H9 (cell line): ENCODE results near the gene ILDR1. TPM values are rescaled to one million over a fixed set of nuclear protein-coding genes. Genes with fewer than 3 reads are reported as not detected.

ENCODE experiments used
- DNase-seq: peaks from one replicate; pipeline ENCODE4 v3.0.0-alpha.2; 2017
- H2AFZ ChIP-seq: one replicate; pipeline ENCODE4 v1.6.1; 2013; ENCODE audit warnings: mild to moderate bottlenecking, low read length, control low read depth, moderate library complexity
- H2AK5ac ChIP-seq: 2 replicates; pipeline ENCODE4 v1.6.1; 2013; ENCODE audit warnings: low read length, control low read depth, mixed read lengths; ENCODE audit not compliant: insufficient read length
- H2BK120ac ChIP-seq: one replicate; pipeline ENCODE4 v1.6.1; 2013; ENCODE audit warnings: low read depth, mild to moderate bottlenecking, low read length, control low read depth, inconsistent platforms; ENCODE audit not compliant: poor library complexity, severe bottlenecking
- H2BK12ac ChIP-seq: 2 replicates; pipeline ENCODE4 v1.6.1; 2013; ENCODE audit warnings: low read length, control low read depth, mixed read lengths, low read depth; ENCODE audit not compliant: insufficient read length
- H2BK15ac ChIP-seq: 2 replicates; pipeline ENCODE4 v1.6.1; 2013; ENCODE audit warnings: low read depth, low read length, control low read depth
- H2BK20ac ChIP-seq: one replicate; pipeline ENCODE4 v1.6.1; 2013; ENCODE audit warnings: low read depth, mild to moderate bottlenecking, low read length, control low read depth, inconsistent platforms; ENCODE audit not compliant: poor library complexity, severe bottlenecking
- H2BK5ac ChIP-seq: 2 replicates; pipeline ENCODE4 v1.6.1; 2013; ENCODE audit warnings: low read length, control low read depth, mixed read lengths; ENCODE audit not compliant: insufficient read length
- H3K14ac ChIP-seq: 2 replicates; pipeline ENCODE4 v1.6.1; 2013; ENCODE audit warnings: low read length, control low read depth; ENCODE audit not compliant: insufficient read depth
- H3K18ac ChIP-seq: 2 replicates; pipeline ENCODE4 v1.6.1; 2013; ENCODE audit warnings: low read depth, mild to moderate bottlenecking, mixed read lengths, low read length, control low read depth; ENCODE audit not compliant: insufficient read length
- H3K23ac ChIP-seq: 2 replicates; pipeline ENCODE4 v1.6.1; 2013; ENCODE audit warnings: low read length, control low read depth, mixed read lengths, low read depth; ENCODE audit not compliant: insufficient read length
- H3K23me2 ChIP-seq: 2 replicates; pipeline ENCODE4 v1.6.1; 2013; ENCODE audit warnings: low read depth, mild to moderate bottlenecking, mixed read lengths, low read length, control low read depth; ENCODE audit not compliant: insufficient read length, poor library complexity, severe bottlenecking
- H3K27ac ChIP-seq: 2 replicates; pipeline ENCODE4 v1.5.1; 2013; ENCODE audit warnings: low read length, control low read depth, mixed read lengths, low read depth; ENCODE audit not compliant: insufficient read length
- H3K27me3 ChIP-seq: 2 replicates; pipeline ENCODE4 v1.6.1; 2013; ENCODE audit warnings: low read length, control low read depth, inconsistent platforms; ENCODE audit not compliant: insufficient read depth
- H3K4ac ChIP-seq: 2 replicates; pipeline ENCODE4 v1.6.1; 2013; ENCODE audit warnings: low read depth, mild to moderate bottlenecking, control low read depth, inconsistent platforms, low read length, moderate library complexity
- H3K4me1 ChIP-seq: 2 replicates; pipeline ENCODE4 v1.6.1; 2013; ENCODE audit warnings: low read length, control low read depth, inconsistent platforms; ENCODE audit not compliant: insufficient read depth
- H3K4me2 ChIP-seq: 2 replicates; pipeline ENCODE4 v1.6.1; 2013; ENCODE audit warnings: low read length, control low read depth, mixed read lengths; ENCODE audit not compliant: insufficient read length, insufficient read depth
- H3K56ac ChIP-seq: 2 replicates; pipeline ENCODE4 v1.6.1; 2013; ENCODE audit warnings: low read depth, mild to moderate bottlenecking, mixed read lengths, low read length, control low read depth; ENCODE audit not compliant: insufficient read length
- H3K79me1 ChIP-seq: 2 replicates; pipeline ENCODE4 v1.6.1; 2013; ENCODE audit warnings: low read depth, mild to moderate bottlenecking, moderate library complexity, low read length, control low read depth, inconsistent platforms; ENCODE audit not compliant: insufficient read depth, poor library complexity, severe bottlenecking
- H3K79me2 ChIP-seq: 2 replicates; pipeline ENCODE4 v1.6.1; 2013; ENCODE audit warnings: low read length, control low read depth, inconsistent platforms; ENCODE audit not compliant: insufficient read depth
- H3K9ac ChIP-seq: 2 replicates; pipeline ENCODE4 v1.6.1; 2013; ENCODE audit warnings: low read length, control low read depth, mixed read lengths; ENCODE audit not compliant: insufficient read length; ENCODE audit errors: extremely low read depth
- H3K9me3 ChIP-seq: one replicate; pipeline ENCODE4 v1.6.1; 2013; ENCODE audit warnings: low read depth, low read length, inconsistent platforms; ENCODE audit not compliant: control insufficient read depth
- H3T11ph ChIP-seq: one replicate; pipeline ENCODE4 v1.6.1; 2013; ENCODE audit warnings: mild to moderate bottlenecking, low read length, control low read depth, inconsistent platforms
- H4K20me1 ChIP-seq: one replicate; pipeline ENCODE4 v1.6.1; 2013; ENCODE audit not compliant: control insufficient read depth, insufficient read length, insufficient read depth
- H4K5ac ChIP-seq: 2 replicates; pipeline ENCODE4 v1.6.1; 2013; ENCODE audit warnings: low read depth, mild to moderate bottlenecking, mixed read lengths, low read length, control low read depth; ENCODE audit not compliant: insufficient read length
- H4K8ac ChIP-seq: replicated peaks from 2 replicates; pipeline ENCODE4 v1.6.1; 2013; ENCODE audit warnings: low read length, control low read depth, mixed read lengths, low read depth; ENCODE audit not compliant: insufficient read length
- H4K91ac ChIP-seq: 2 replicates; pipeline ENCODE4 v1.6.1; 2013; ENCODE audit warnings: low read depth, mild to moderate bottlenecking, moderate library complexity, mixed read lengths, low read length, control low read depth; ENCODE audit not compliant: insufficient read length
- H3K27ac Mint-ChIP-seq, 3 experiments: 2 replicates in 2 of 3; 3 replicates in 1 of 3; pipeline ENCODE4 v1.8.0; 2020 to 2021; ENCODE audit warnings: mixed read lengths in 3 of 3, mild to moderate bottlenecking in 1 of 3, moderate library complexity in 1 of 3
- H3K27me3 Mint-ChIP-seq: 2 replicates; pipeline ENCODE4 v1.8.0; 2021; ENCODE audit warnings: low read depth, mild to moderate bottlenecking, moderate library complexity, mixed read lengths
- H3K36me3 Mint-ChIP-seq, 3 experiments: 2 replicates in 2 of 3; 3 replicates in 1 of 3; pipeline ENCODE4 v1.8.0; 2020 to 2021; ENCODE audit warnings: low read depth in 3 of 3, mixed read lengths in 3 of 3; ENCODE audit not compliant: insufficient read depth in 1 of 3
- H3K4me1 Mint-ChIP-seq, 2 experiments: 2 replicates each; pipeline ENCODE4 v1.8.0; 2020; ENCODE audit warnings: mixed read lengths in 2 of 2
- H3K4me3 Mint-ChIP-seq, 2 experiments: 2 replicates in 1 of 2; 3 replicates in 1 of 2; pipeline ENCODE4 v1.8.0; 2020 to 2021; ENCODE audit warnings: mild to moderate bottlenecking in 2 of 2, mixed read lengths in 2 of 2, moderate library complexity in 1 of 2
- H3K9me3 Mint-ChIP-seq, 2 experiments: 2 replicates in 1 of 2; 3 replicates in 1 of 2; pipeline ENCODE4 v1.8.0; 2020; ENCODE audit warnings: mild to moderate bottlenecking in 2 of 2, mixed read lengths in 2 of 2, moderate library complexity in 1 of 2
- WGBS: extraction: QIAGEN DNeasy Blood & Tissue Kit; methylation state at CpG from one replicate; pipeline ENCODE4 v1.1.7; 2013; ENCODE audit warnings: missing lambda C conversion rate, low lambda C conversion rate, mixed read lengths; ENCODE audit not compliant: insufficient read length; ENCODE audit errors: extremely low coverage; 5-methylcytosine and 5-hydroxymethylcytosine counted together
- total RNA-seq: library from RNA; stranded (reverse); gene quantifications from 2 replicates; pipeline ENCODE4 v1.2.1, GENCODE V29; 2021
- TF ChIP-seq, protein P1 (sequence below): fragments of 200-600 bp; sonication (generic); conservative IDR thresholded peaks from 3 replicates; pipeline ENCODE4 v1.8.0; 2021; ENCODE audit warnings: antibody characterized with exemption, mild to moderate bottlenecking

ILDR1 gene
- total RNA-seq, 1 experiment from 2014 or later: 0.68 TPM

DNA sequence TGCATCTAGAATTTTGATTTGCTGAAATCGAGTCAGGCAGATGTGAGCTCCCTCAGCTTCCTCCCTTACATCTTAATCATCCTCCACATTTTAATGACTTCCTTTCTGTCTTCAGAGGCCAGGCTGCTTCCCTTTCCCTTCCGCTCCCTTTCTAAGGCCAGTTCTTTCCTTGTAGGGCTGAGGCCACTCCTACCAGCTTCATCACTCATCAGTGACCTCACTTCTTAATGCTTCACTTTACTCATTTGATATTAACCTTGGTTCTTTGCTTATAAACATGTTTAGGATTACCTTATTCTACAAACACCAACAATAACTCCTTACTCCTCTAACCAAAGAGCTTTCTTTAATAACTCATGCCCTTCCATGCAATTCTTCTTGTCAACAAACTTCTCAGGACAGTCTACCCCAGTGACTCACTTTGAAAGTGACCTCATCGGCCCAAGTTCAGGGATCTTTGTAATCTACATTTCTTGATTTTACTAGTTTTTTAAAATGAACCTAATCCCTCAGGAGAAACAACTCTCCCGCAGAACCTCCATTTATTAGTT, 23.9 kb downstream of the ILDR1 start:
- H3K4me3 Mint-ChIP-seq: no peak overlapping the region
- no peak overlapping the region for H3K4ac ChIP-seq
- no peak overlapping the region for H3K4me2 ChIP-seq
- no peak overlapping the region for H4K8ac ChIP-seq
- no peak overlapping the region for H2BK5ac ChIP-seq
- H2AFZ ChIP-seq: no peak overlapping the region
- H3K27me3 ChIP-seq: no peaks in the 10 kb centered on the region
- H3K9ac ChIP-seq: no peak overlapping the region
- DNase-seq: no peak
- TF ChIP-seq, protein P1, sequence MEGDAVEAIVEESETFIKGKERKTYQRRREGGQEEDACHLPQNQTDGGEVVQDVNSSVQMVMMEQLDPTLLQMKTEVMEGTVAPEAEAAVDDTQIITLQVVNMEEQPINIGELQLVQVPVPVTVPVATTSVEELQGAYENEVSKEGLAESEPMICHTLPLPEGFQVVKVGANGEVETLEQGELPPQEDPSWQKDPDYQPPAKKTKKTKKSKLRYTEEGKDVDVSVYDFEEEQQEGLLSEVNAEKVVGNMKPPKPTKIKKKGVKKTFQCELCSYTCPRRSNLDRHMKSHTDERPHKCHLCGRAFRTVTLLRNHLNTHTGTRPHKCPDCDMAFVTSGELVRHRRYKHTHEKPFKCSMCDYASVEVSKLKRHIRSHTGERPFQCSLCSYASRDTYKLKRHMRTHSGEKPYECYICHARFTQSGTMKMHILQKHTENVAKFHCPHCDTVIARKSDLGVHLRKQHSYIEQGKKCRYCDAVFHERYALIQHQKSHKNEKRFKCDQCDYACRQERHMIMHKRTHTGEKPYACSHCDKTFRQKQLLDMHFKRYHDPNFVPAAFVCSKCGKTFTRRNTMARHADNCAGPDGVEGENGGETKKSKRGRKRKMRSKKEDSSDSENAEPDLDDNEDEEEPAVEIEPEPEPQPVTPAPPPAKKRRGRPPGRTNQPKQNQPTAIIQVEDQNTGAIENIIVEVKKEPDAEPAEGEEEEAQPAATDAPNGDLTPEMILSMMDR: no peak
- no peak overlapping the region for H3K27ac Mint-ChIP-seq
- H3T11ph ChIP-seq: no peak overlapping the region
- no peak overlapping the region for H4K5ac ChIP-seq
- no peak overlapping the region for H2BK120ac ChIP-seq
- H2BK15ac ChIP-seq: no peak overlapping the region
- H4K20me1 ChIP-seq: no peaks in the 10 kb centered on the region
- H3K18ac ChIP-seq: no peak overlapping the region
- no peaks in the 10 kb centered on the region for H3K79me2 ChIP-seq
- no peak overlapping the region for H3K27ac ChIP-seq
- no CpG with 5 or more reads among the region's 4 CpGs for WGBS
- H2AK5ac ChIP-seq: no peak overlapping the region
- H3K79me1 ChIP-seq: no peaks in the 10 kb centered on the region
- H2BK20ac ChIP-seq: no peak overlapping the region
- H3K9me3 ChIP-seq: no peaks in the 10 kb centered on the region
- no peak overlapping the region for H3K14ac ChIP-seq
- no peaks in the 10 kb centered on the region for H3K23me2 ChIP-seq
- H3K23ac ChIP-seq: no peak overlapping the region
- H3K27me3 Mint-ChIP-seq: no peaks in the 10 kb centered on the region
- H3K4me1 Mint-ChIP-seq: peaks cover 19 to 20% of the 10 kb centered on the region in 2 experiments
- H3K56ac ChIP-seq: no peak overlapping the region
- H4K91ac ChIP-seq: no peak overlapping the region
- peaks cover 6% of the 10 kb centered on the region for H3K4me1 ChIP-seq
- H3K36me3 Mint-ChIP-seq: peaks cover 0 to 1% (median 0%) of the 10 kb centered on the region in 3 experiments; a peak in 1 of 7 replicates
- no peak overlapping the region for H2BK12ac ChIP-seq
- no peaks in the 10 kb centered on the region for H3K9me3 Mint-ChIP-seq
